ENCODE results near the gene ARMS2. TPM values are rescaled to one million over a fixed set of nuclear protein-coding genes. Genes with fewer than 3 reads are reported as not detected.

The ARMS2 gene
- total and polyA plus RNA-seq, 8 donors, result not detected

- WGBS, 5 donors, result 51 to 85% (median 77%) methylated on average over 5 of the region's 5 CpGs
- H3K9me3 ChIP-seq, result no peaks in the 10 kb centered on the region
- peaks cover 0 to 69% (median 34%) of the 10 kb centered on the region in 4 donors for H3K4me1 ChIP-seq
- H3K36me3 ChIP-seq, result no peaks in the 10 kb centered on the region
- peak overlapping the region in 1 of 5 donors; percentile 74 for H3K27ac ChIP-seq
- H3K4me3 ChIP-seq, result no peak overlapping the region
- H3K27me3 ChIP-seq, result no peaks in the 10 kb centered on the region
- TF ChIP-seq POLR2A (IDR thresholded peaks at IDR 0.05) (no peak), CTCF (IDR thresholded peaks at IDR 0.05) (no peak), EP300 (IDR thresholded peaks at IDR 0.05) (no peak), POLR2AphosphoS5 (IDR thresholded peaks at IDR 0.05) (no peak)
- intact Hi-C loops (cut with DNase I; ENCODE audit: low total_unique reads), result no loop called here
- DNase-seq, result no peak
Measured at GRCh38 chr10:122477436-122477835, 23.0 kb downstream of the ARMS2 start.

GRCh38 chr10:122478971-122479370 lies 24.5 kb downstream of the ARMS2 start:
- intact Hi-C loops (cut with DNase I; ENCODE audit: low total_unique reads), result no loop called here
- no peak overlapping the region for H3K4me3 ChIP-seq
- WGBS, 5 donors, result 70 to 85% (median 82%) methylated on average over 7 of the region's 7 CpGs
- TF ChIP-seq POLR2A (IDR thresholded peaks at IDR 0.05) (no peak), EP300 (IDR thresholded peaks at IDR 0.05) (no peak), CTCF (IDR thresholded peaks at IDR 0.05) (no peak), POLR2AphosphoS5 (IDR thresholded peaks at IDR 0.05) (no peak)
- no peaks in the 10 kb centered on the region for H3K27me3 ChIP-seq
- no peaks in the 10 kb centered on the region for H3K9me3 ChIP-seq
- H3K4me1 ChIP-seq, result peaks cover 0 to 70% (median 31%) of the 10 kb centered on the region in 4 donors
- no peaks in the 10 kb centered on the region for H3K36me3 ChIP-seq
- no peak for DNase-seq
- peak overlapping the region in 1 of 5 donors; percentile 62 for H3K27ac ChIP-seq

- H3K4me3 ChIP-seq, result no peak overlapping the region
- peak overlapping the region in 1 of 5 donors; percentile 62 for H3K27ac ChIP-seq
- TF ChIP-seq EP300 (IDR thresholded peaks at IDR 0.05) (no peak), POLR2A (IDR thresholded peaks at IDR 0.05) (no peak), POLR2AphosphoS5 (IDR thresholded peaks at IDR 0.05) (no peak)
- H3K4me1 ChIP-seq, result peaks cover 0 to 70% (median 25%) of the 10 kb centered on the region in 4 donors
- no peaks in the 10 kb centered on the region for H3K9me3 ChIP-seq
- WGBS, 5 donors, result 80 to 96% (median 91%) methylated on average over 10 of the region's 10 CpGs
- intact Hi-C loops (cut with DNase I; ENCODE audit: low total_unique reads), result no loop called here
- no peak for DNase-seq
- H3K36me3 ChIP-seq, result no peaks in the 10 kb centered on the region
- H3K27me3 ChIP-seq, result no peaks in the 10 kb centered on the region
Measured at GRCh38 chr10:122480146-122480833, 25.8 kb downstream of the ARMS2 start.

GRCh38 chr10:122481296-122482056 lies 27.0 kb downstream of the ARMS2 start:
- DNase-seq, result no peak
- WGBS, 5 donors, result 85 to 89% (median 86%) methylated on average over 6 of the region's 6 CpGs
- H3K4me1 ChIP-seq, result peaks cover 3 to 70% (median 24%) of the 10 kb centered on the region in 4 donors
- H3K27me3 ChIP-seq, result no peaks in the 10 kb centered on the region
- TF ChIP-seq POLR2A (IDR thresholded peaks at IDR 0.05), result no peak
- no peak for TF ChIP-seq POLR2AphosphoS5 (IDR thresholded peaks at IDR 0.05)
- TF ChIP-seq EP300 (IDR thresholded peaks at IDR 0.05), result no peak
- no peak for TF ChIP-seq CTCF (IDR thresholded peaks at IDR 0.05)
- no peak overlapping the region for H3K27ac ChIP-seq
- H3K4me3 ChIP-seq, result no peak overlapping the region
- H3K9me3 ChIP-seq, result no peaks in the 10 kb centered on the region
- no peaks in the 10 kb centered on the region for H3K36me3 ChIP-seq
- intact Hi-C loops (cut with DNase I; ENCODE audit: low total_unique reads), result no loop called here

Measured in stomach (tissue), 9 donors.